T-helper 22 cell (primary cell): Measurements from ENCODE around the gene SNX13.
"Not testable (repeated sequence)": the region's sequence is repeated elsewhere in the genome, so short reads cannot be mapped to it uniquely, and the experiment has no call there.

Source experiments
- DNase-seq: peaks from one replicate; pipeline ENCODE4 v3.0.0-alpha.2; 2020; ENCODE audit warnings: low read depth

SNX13 gene

GRCh38 chr7:17848516-17848915, 91.8 kb downstream of the SNX13 start:
- no peak for DNase-seq

DNA sequence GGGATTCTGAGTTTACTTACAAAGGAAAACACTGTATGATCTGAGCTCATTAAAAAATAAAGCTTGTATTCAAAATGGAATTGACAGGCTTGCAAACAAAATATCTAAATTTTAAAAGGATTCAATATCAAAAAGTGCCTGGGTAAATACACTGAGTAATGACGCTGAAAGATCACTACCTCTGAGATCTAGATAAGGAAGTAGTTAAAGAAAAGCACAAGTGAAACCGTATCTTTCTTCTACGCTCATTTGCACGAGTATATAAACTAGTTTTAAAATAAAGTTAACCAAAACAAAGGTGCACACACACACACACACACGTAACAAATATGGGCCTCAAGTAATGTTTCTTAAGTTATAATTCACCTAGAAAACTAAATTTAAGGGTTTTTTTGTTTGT, 93.4 kb downstream of the SNX13 start:
- DNase-seq = no peak

GRCh38 chr7:17845197-17845547, 95.1 kb downstream of the SNX13 start:
- no peak for DNase-seq

DNA sequence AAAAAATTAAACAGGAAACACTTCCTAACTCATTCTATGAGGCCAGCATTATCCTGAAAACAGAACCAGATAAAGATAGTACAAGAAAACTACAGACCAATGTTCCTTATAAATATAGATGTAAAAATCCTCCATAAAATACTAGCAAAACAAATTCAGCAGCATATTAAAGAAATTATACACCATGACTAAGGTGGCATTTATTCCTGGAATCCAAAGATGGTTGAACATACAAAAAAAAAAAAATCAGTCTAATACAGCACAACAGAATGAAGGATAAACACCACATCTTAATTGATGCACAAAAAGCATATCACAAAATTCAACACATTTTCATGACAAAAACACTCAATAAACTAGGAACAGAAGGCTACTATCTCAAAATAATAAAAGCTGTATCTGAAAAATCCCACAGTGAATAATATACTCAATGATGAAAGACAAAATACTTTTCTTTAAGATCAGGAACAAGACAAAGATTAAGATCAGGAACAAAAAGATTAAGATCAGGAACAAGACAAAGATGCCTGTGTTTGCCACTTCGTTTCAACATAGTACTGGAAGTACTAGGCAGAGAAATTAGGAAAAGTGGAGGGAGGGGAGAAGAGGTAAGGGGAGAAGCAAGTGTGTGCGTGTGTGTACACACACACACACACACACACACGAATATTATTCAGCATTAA, 95.6 kb downstream of the SNX13 start:
- no peak for DNase-seq

- DNase-seq = no peak
Observed at GRCh38 chr7:17844022-17844421, 96.3 kb downstream of the SNX13 start.

DNA sequence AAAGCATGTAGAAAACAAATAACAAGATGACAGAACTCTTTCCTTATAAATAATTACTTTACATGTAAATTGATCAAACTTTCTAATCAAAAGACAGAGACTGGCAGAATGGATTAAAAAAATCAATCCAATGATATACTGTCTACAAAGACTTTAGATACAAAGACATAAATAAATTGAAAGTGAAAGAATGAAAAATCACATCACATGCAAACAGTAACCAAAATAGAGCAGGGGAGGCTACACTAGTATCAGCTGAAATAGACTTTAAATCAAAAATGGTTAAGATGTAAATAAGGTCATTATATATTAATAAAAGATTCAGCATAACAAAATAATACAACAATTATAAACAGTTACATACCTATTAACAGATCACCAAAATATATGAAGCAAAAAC, 97.3 kb downstream of the SNX13 start:
- no peak for DNase-seq

DNA sequence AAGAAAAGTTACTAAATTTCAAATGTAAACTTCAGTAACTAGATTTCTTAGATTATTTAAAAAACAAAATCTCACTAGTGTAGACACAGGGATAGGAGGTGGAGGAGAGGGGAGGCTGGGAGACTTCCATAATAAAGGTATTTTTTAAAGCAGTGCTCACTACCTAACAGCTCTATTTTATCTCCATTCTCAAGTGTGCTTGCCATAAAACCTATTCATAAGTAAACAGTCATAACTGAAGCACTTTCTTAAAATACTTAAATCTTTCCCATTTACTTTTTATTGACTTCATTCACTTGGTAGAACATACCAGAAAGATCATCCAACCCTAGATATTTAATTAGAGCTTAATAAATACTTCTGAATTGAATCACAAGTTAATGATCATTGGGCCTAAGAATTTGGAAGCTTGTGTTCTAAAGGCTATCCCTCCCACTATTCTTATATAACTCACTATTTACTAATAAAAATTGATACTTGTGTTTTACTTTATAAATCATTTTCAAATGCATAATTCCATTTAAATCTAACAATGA, 107.4 kb downstream of the SNX13 start:
- DNase-seq = no peak

DNA sequence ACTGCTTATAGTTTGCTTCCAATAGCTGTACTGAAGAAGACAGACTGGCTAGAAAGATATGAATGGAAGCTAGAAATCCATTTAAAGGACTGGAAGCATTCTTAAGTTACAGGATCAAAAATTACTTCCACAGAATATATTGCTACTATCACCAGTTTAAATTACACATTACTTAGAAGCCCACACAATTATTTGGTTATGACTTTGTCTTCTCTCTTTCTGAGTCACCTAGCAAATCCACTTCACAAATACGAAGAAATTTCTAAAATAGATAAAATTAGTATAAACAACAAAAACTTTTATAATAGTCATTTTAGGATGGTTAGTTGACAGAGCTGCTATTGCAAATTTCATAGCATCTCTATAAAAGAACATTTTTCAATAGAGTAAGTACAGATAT, 108.1 kb downstream of the SNX13 start:
- no peak for DNase-seq

GRCh38 chr7:17830206-17830605, 110.1 kb downstream of the SNX13 start:
- DNase-seq = no peak

DNA sequence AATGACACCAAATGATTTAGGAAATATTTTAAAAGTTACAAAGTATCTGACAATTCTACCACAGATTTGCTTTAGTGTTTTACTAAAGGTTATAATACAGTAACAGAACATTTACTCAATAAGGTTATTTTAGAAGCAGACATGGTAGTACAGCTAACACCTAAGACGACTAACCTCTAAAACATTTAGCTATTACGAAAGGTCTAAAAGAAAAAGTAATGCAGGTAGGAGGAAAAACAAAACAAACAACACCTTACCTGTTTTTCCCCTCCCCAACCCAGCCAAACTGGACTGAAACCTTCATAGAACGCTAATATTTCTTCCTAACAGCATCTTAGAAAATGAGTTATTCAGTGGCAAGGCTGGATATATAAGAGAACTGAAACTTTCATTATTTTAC, 111.3 kb downstream of the SNX13 start:
- no peak for DNase-seq

- no peak for DNase-seq
Observed at GRCh38 chr7:17822547-17823173, 117.6 kb downstream of the SNX13 start.

- DNase-seq = no peak
Observed at GRCh38 chr7:17816903-17817302, 123.4 kb downstream of the SNX13 start.

- DNase-seq = no peak
Observed at GRCh38 chr7:17815318-17815717, 125.0 kb downstream of the SNX13 start.

- no peak for DNase-seq
Observed at GRCh38 chr7:17814058-17814457, 126.2 kb downstream of the SNX13 start.

GRCh38 chr7:17809215-17809614, 131.1 kb downstream of the SNX13 start:
- DNase-seq = not testable (repeated sequence)

- DNase-seq = no peak
Observed at GRCh38 chr7:17807242-17807641, 133.1 kb downstream of the SNX13 start.

GRCh38 chr7:17806631-17807030, 133.7 kb downstream of the SNX13 start:
- no peak for DNase-seq

GRCh38 chr7:17802056-17802455, 138.2 kb downstream of the SNX13 start:
- DNase-seq = no peak

- DNase-seq = no peak
Observed at GRCh38 chr7:17792075-17792936, 148.0 kb downstream of the SNX13 start.

GRCh38 chr7:17787257-17787656, 153.0 kb downstream of the SNX13 start:
- DNase-seq = no peak

GRCh38 chr7:17786314-17786852, 153.9 kb downstream of the SNX13 start:
- DNase-seq = no peak

GRCh38 chr7:17782216-17782549, 158.1 kb downstream of the SNX13 start:
- no peak for DNase-seq
